ENCODE results near the gene BEX4. TPM values are rescaled to one million over a fixed set of nuclear protein-coding genes. Genes with fewer than 3 reads are reported as not detected.

BEX4 gene
- total and polyA plus RNA-seq, 2 donors (not counting 1 experiment from before 2014, with no cell fraction given): 11.1 to 12.4 TPM

DNA sequence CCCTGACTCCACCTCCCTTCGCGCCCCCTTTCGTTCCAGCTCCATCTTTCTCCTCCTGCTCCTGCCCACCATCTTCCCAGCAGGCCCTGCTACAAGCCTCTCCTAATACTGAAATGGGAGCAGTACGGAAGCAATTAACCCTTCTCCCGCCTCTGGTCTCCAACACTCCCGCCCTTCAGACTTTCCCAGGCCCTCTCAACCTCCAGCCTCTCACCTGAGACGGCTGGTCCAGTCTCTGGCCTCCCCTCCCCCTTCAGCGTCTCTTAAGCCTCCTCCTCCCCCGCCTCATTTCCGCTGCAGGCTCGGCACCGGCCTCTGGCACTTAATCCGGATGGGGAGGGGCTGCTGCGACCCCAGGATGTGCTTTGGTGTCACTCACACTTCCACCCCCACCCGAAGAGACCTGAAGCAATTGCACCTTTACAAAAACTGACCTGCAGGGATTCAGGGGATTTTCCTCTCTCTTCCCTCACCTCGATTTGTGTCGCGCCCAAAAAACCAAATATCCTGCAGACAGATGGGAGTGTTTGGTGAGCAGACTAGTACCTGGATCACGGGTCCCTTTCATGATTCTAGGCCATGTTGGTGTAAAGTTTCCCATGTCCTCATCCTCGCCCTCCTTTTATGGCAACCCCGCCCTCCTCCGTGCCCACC is 39.4 kb downstream of the BEX4 start:
- H3K27me3 ChIP-seq (ENCODE audit: control insufficient read depth, insufficient read depth, low read length): no peaks in the 10 kb centered on the region
- H3K27ac ChIP-seq (ENCODE audit: insufficient read depth, low read length): peak overlapping the region; percentile 65
- peaks cover 8% of the 10 kb centered on the region for H3K79me2 ChIP-seq (ENCODE audit: control insufficient read depth, insufficient read depth, low read length)
- TF ChIP-seq, protein P1, sequence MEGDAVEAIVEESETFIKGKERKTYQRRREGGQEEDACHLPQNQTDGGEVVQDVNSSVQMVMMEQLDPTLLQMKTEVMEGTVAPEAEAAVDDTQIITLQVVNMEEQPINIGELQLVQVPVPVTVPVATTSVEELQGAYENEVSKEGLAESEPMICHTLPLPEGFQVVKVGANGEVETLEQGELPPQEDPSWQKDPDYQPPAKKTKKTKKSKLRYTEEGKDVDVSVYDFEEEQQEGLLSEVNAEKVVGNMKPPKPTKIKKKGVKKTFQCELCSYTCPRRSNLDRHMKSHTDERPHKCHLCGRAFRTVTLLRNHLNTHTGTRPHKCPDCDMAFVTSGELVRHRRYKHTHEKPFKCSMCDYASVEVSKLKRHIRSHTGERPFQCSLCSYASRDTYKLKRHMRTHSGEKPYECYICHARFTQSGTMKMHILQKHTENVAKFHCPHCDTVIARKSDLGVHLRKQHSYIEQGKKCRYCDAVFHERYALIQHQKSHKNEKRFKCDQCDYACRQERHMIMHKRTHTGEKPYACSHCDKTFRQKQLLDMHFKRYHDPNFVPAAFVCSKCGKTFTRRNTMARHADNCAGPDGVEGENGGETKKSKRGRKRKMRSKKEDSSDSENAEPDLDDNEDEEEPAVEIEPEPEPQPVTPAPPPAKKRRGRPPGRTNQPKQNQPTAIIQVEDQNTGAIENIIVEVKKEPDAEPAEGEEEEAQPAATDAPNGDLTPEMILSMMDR (conservative IDR thresholded peaks at IDR 0.05 in 1 of 2, IDR thresholded peaks at IDR 0.05 in 1 of 2; ENCODE audit: low read depth in 1 of 2, low read length in 2 of 2): no peak
- TF ChIP-seq EZH2 (IDR thresholded peaks at IDR 0.05; ENCODE audit: low read length, missing control alignments): no peak
- DNase-seq (ENCODE audit: low read depth in 2 of 2): peak; percentile 34 to 43
- H3K9ac ChIP-seq (ENCODE audit: insufficient read depth, low read length): peak overlapping the region; percentile 60
- H3K4me3 ChIP-seq (replicated peaks in 1 of 4; ENCODE audit: control extremely low read depth in 1 of 4, insufficient read depth in 1 of 4, low read depth in 3 of 4, low read length in 4 of 4): peak overlapping the region; percentile 52 to 94 (median 69)
- H3K4me2 ChIP-seq (ENCODE audit: extremely low read depth, insufficient read depth, low read length): peak overlapping the region; percentile 77
- no peaks in the 10 kb centered on the region for H4K20me1 ChIP-seq (ENCODE audit: control insufficient read depth, extremely low read depth, insufficient read depth, low read length)
- H3K36me3 ChIP-seq (ENCODE audit: control insufficient read depth, insufficient read depth, low read length): no peaks in the 10 kb centered on the region
- H3K4me1 ChIP-seq (ENCODE audit: control insufficient read depth, extremely low read depth, insufficient read depth, low read length): no peaks in the 10 kb centered on the region
- H2AFZ ChIP-seq (ENCODE audit: low read length): peak overlapping the region; percentile 17
- no peaks in the 10 kb centered on the region for H3K9me3 ChIP-seq (ENCODE audit: control insufficient read depth, insufficient read depth, low read depth, low read length)

DNA sequence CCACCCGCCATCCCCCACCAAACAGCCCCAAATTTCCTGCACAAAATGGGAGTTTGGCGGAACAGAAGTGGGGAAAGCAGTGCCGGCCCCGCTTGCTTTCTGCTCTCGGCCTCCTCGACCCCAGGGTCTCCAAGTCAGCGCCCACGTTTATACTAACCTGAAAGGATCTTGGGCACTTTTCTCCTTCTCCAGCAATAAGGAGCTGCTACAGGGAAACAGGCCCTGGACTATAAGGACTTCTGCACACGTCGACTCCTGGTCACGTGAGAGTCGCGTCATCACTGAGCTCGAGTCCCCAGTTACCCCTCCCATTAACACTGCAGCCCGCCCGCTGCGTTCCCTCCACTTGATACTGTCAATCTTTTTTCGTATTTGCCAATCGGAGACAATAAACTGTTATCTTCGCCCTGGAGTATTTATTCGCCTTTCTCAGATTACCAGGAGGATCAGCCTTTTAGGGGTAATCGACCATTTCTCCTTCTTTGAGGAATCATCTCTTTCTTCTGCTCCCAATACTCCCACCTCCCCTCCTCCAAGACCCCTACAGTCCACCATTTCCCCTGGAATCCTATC is 40.1 kb downstream of the BEX4 start, which contains the start of gene TCEAL8:
Gene TCEAL8, minus strand, starts transcription at position 235 of the 573 bp plus-strand sequence. CDS start 1,176 bp downstream, outside the sequence.
- DNase-seq (ENCODE audit: low read depth in 2 of 2): peak; percentile 77 to 81
- H4K20me1 ChIP-seq (ENCODE audit: control insufficient read depth, extremely low read depth, insufficient read depth, low read length): no peaks in the 10 kb centered on the region
- H3K9ac ChIP-seq (ENCODE audit: insufficient read depth, low read length): peak within 1 kb of the TSS; percentile 60
- no peaks in the 10 kb centered on the region for H3K27me3 ChIP-seq (ENCODE audit: control insufficient read depth, insufficient read depth, low read length)
- peaks cover 8% of the 10 kb centered on the region for H3K79me2 ChIP-seq (ENCODE audit: control insufficient read depth, insufficient read depth, low read length)
- peak within 1 kb of the TSS; percentile 73 for H2AFZ ChIP-seq (ENCODE audit: low read length)
- H3K4me3 ChIP-seq (replicated peaks in 1 of 4; ENCODE audit: control extremely low read depth in 1 of 4, insufficient read depth in 1 of 4, low read depth in 3 of 4, low read length in 4 of 4): peak within 1 kb of the TSS; percentile 52 to 94 (median 69)
- H3K36me3 ChIP-seq (ENCODE audit: control insufficient read depth, insufficient read depth, low read length): no peaks in the 10 kb centered on the region
- H3K4me2 ChIP-seq (ENCODE audit: extremely low read depth, insufficient read depth, low read length): peak within 1 kb of the TSS; percentile 82
- TF ChIP-seq, protein P1 (conservative IDR thresholded peaks at IDR 0.05 in 1 of 2, IDR thresholded peaks at IDR 0.05 in 1 of 2; ENCODE audit: low read depth in 1 of 2, low read length in 2 of 2): no peak
- no peak for TF ChIP-seq EZH2 (IDR thresholded peaks at IDR 0.05; ENCODE audit: low read length, missing control alignments)
- no peaks in the 10 kb centered on the region for H3K9me3 ChIP-seq (ENCODE audit: control insufficient read depth, insufficient read depth, low read depth, low read length)
- peak within 1 kb of the TSS; percentile 65 for H3K27ac ChIP-seq (ENCODE audit: insufficient read depth, low read length)
- no peaks in the 10 kb centered on the region for H3K4me1 ChIP-seq (ENCODE audit: control insufficient read depth, extremely low read depth, insufficient read depth, low read length)

DNA sequence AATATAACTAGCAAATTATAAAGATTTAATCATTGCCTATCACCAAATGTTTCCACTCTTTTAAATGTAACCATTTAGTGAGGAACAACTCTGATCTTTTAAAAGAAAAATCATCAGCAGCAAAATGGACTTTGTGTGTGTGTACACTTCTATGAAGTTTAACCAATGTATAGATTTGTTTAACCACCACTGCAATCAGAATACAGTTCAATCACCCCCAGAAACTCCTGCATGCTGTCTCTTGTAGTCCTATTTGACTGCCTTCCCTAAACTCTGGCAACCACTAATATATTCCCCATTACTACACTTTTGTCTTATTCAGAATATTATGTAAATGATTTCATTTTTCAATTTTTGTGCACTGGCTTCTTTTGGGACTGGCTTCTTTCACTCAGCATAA is 41.7 kb downstream of the BEX4 start:
- no peak overlapping the region for H3K4me2 ChIP-seq (ENCODE audit: extremely low read depth, insufficient read depth, low read length)
- H3K9ac ChIP-seq (ENCODE audit: insufficient read depth, low read length): no peak overlapping the region
- peaks cover 8% of the 10 kb centered on the region for H3K79me2 ChIP-seq (ENCODE audit: control insufficient read depth, insufficient read depth, low read length)
- no peak for DNase-seq (ENCODE audit: low read depth in 2 of 2)
- H3K4me3 ChIP-seq (replicated peaks in 1 of 4; ENCODE audit: control extremely low read depth in 1 of 4, insufficient read depth in 1 of 4, low read depth in 3 of 4, low read length in 4 of 4): no peak overlapping the region
- H3K9me3 ChIP-seq (ENCODE audit: control insufficient read depth, insufficient read depth, low read depth, low read length): no peaks in the 10 kb centered on the region
- no peaks in the 10 kb centered on the region for H4K20me1 ChIP-seq (ENCODE audit: control insufficient read depth, extremely low read depth, insufficient read depth, low read length)
- H3K27ac ChIP-seq (ENCODE audit: insufficient read depth, low read length): no peak overlapping the region
- no peak for TF ChIP-seq EZH2 (IDR thresholded peaks at IDR 0.05; ENCODE audit: low read length, missing control alignments)
- TF ChIP-seq, protein P1 (conservative IDR thresholded peaks at IDR 0.05 in 1 of 2, IDR thresholded peaks at IDR 0.05 in 1 of 2; ENCODE audit: low read depth in 1 of 2, low read length in 2 of 2): no peak
- H2AFZ ChIP-seq (ENCODE audit: low read length): no peak overlapping the region
- no peaks in the 10 kb centered on the region for H3K4me1 ChIP-seq (ENCODE audit: control insufficient read depth, extremely low read depth, insufficient read depth, low read length)
- no peaks in the 10 kb centered on the region for H3K36me3 ChIP-seq (ENCODE audit: control insufficient read depth, insufficient read depth, low read length)
- H3K27me3 ChIP-seq (ENCODE audit: control insufficient read depth, insufficient read depth, low read length): peaks cover 3% of the 10 kb centered on the region
